ENCODE results near the gene MTRF1L.

DNA sequence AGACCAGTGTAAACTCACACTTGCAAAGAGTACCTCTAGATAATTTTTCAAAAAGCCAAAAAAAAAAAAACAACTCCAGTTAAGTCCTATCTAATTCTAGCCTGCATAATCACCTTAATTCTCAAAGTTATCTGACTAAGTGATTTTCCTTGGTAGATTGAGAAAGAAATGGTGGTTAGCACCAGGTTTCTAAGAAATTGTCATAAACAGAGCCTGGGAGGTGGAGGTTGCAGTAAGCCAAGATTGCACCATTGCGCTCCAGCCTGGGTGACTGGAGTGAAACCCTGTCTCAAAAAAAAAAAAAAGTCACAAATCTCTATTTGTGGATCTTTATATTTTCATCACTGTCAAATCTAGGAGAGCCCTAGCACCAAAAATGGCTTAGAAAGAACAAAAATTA, 28.6 kb downstream of the MTRF1L start:
- TF ChIP-seq, protein P1, sequence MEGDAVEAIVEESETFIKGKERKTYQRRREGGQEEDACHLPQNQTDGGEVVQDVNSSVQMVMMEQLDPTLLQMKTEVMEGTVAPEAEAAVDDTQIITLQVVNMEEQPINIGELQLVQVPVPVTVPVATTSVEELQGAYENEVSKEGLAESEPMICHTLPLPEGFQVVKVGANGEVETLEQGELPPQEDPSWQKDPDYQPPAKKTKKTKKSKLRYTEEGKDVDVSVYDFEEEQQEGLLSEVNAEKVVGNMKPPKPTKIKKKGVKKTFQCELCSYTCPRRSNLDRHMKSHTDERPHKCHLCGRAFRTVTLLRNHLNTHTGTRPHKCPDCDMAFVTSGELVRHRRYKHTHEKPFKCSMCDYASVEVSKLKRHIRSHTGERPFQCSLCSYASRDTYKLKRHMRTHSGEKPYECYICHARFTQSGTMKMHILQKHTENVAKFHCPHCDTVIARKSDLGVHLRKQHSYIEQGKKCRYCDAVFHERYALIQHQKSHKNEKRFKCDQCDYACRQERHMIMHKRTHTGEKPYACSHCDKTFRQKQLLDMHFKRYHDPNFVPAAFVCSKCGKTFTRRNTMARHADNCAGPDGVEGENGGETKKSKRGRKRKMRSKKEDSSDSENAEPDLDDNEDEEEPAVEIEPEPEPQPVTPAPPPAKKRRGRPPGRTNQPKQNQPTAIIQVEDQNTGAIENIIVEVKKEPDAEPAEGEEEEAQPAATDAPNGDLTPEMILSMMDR (IDR thresholded peaks at IDR 0.05), result no peak
- TF ChIP-seq ZFX (IDR thresholded peaks at IDR 0.05; ENCODE audit: borderline replicate concordance), result no peak

All from 22Rv1 (cell line).